Osteoblast (primary cell): Measurements from ENCODE around the gene NTNG2. TPM values are rescaled to one million over a fixed set of nuclear protein-coding genes. Genes with fewer than 3 reads are reported as not detected.
A peak's percentile ranks its signal among the peaks of the same experiment; 100 is the strongest.

Experiments used
- DNase-seq: peaks from one replicate; pipeline ENCODE4 v3.0.0; 2011; ENCODE audit warnings: low spot score, mixed read lengths; ENCODE audit not compliant: insufficient read length; ENCODE audit errors: missing footprints
- H2AFZ ChIP-seq: 2 replicates; pipeline ENCODE4 v1.6.0; 2011; ENCODE audit warnings: mild to moderate bottlenecking, low read length
- H3K27ac ChIP-seq: 2 replicates; pipeline ENCODE4 v1.5.1; 2011; ENCODE audit warnings: mild to moderate bottlenecking, low read depth, low read length, moderate library complexity
- H3K27me3 ChIP-seq: 2 replicates; pipeline ENCODE4 v1.6.0; 2012; ENCODE audit warnings: mild to moderate bottlenecking, control low read depth, inconsistent platforms, low read length, moderate library complexity; ENCODE audit not compliant: insufficient read depth
- H3K36me3 ChIP-seq: 2 replicates; pipeline ENCODE4 v1.5.1; 2011; ENCODE audit warnings: mild to moderate bottlenecking, low read length, control low read depth, moderate library complexity; ENCODE audit not compliant: insufficient read depth
- H3K4me1 ChIP-seq: 2 replicates; pipeline ENCODE4 v1.5.1; 2011; ENCODE audit warnings: mild to moderate bottlenecking, low read length, control low read depth, moderate library complexity; ENCODE audit not compliant: insufficient read depth
- H3K4me2 ChIP-seq: 2 replicates; pipeline ENCODE4 v1.6.0; 2011; ENCODE audit warnings: mild to moderate bottlenecking, low read length; ENCODE audit not compliant: insufficient read depth
- H3K4me3 ChIP-seq: fragments of 200-600 bp; sonication (generic); 3 replicates; pipeline ENCODE4 v1.5.1; 2012; ENCODE audit warnings: mild to moderate bottlenecking, low read length, inconsistent platforms; ENCODE audit not compliant: insufficient read depth
- H3K79me2 ChIP-seq: 2 replicates; pipeline ENCODE4 v1.6.0; 2012; ENCODE audit warnings: mild to moderate bottlenecking, low read length, control low read depth, inconsistent platforms; ENCODE audit not compliant: insufficient read depth
- H3K9me3 ChIP-seq: 2 replicates; pipeline ENCODE4 v1.5.1; 2011; ENCODE audit warnings: low read depth, low read length, control low read depth
- H4K20me1 ChIP-seq: 2 replicates; pipeline ENCODE4 v1.6.0; 2012; ENCODE audit warnings: mild to moderate bottlenecking, low read length, control low read depth; ENCODE audit not compliant: insufficient read depth
- total RNA-seq: library from RNA; depleted of rRNA; stranded (reverse); fragments of >200 nt; gene quantifications from 2 replicates; pipeline ENCODE4 v1.2.3, GENCODE V29; 2012
- TF ChIP-seq, protein P1 (sequence below): IDR thresholded peaks from 2 replicates; pipeline ENCODE4 v1.5.1; 2011; ENCODE audit warnings: mild to moderate bottlenecking, low read depth, low read length, moderate library complexity; ENCODE audit errors: extremely low read depth

Gene NTNG2
- total RNA-seq, 1 donor: 9.4 TPM

DNA sequence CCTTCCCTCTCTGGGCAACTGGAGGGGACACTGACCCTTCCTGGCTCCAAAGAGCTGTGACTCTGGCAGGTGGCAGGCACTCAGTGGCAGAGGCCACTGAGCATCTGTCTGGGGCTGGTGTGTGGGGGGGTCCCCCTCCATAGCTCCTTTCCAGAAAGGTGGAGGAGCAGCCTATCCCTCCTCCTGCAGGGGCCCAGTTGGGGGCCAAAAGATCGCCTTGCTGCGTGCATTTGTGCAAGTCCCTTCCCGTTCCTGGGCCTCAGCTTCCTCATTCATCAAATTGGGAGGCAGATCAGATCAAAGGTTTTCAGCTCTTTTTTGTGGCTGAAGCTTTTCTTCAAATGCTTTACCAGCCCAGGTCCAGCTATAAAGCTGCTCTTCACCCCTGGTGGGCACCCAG, 77.7 kb downstream of the NTNG2 start:
- Histone ChIP-seq H2AFZ (no peak overlapping the region), H4K20me1 (peaks cover 4% of the 10 kb centered on the region), H3K4me2 (no peak overlapping the region), H3K79me2 (no peaks in the 10 kb centered on the region), H3K4me3 (no peak overlapping the region), H3K4me1 (peaks cover 11% of the 10 kb centered on the region), H3K9me3 (no peaks in the 10 kb centered on the region), H3K36me3 (no peaks in the 10 kb centered on the region), H3K27ac (no peak overlapping the region), H3K27me3 (peaks cover 31% of the 10 kb centered on the region)
- peak; percentile 71 for DNase-seq
- TF ChIP-seq, protein P1, sequence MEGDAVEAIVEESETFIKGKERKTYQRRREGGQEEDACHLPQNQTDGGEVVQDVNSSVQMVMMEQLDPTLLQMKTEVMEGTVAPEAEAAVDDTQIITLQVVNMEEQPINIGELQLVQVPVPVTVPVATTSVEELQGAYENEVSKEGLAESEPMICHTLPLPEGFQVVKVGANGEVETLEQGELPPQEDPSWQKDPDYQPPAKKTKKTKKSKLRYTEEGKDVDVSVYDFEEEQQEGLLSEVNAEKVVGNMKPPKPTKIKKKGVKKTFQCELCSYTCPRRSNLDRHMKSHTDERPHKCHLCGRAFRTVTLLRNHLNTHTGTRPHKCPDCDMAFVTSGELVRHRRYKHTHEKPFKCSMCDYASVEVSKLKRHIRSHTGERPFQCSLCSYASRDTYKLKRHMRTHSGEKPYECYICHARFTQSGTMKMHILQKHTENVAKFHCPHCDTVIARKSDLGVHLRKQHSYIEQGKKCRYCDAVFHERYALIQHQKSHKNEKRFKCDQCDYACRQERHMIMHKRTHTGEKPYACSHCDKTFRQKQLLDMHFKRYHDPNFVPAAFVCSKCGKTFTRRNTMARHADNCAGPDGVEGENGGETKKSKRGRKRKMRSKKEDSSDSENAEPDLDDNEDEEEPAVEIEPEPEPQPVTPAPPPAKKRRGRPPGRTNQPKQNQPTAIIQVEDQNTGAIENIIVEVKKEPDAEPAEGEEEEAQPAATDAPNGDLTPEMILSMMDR: no peak

DNA sequence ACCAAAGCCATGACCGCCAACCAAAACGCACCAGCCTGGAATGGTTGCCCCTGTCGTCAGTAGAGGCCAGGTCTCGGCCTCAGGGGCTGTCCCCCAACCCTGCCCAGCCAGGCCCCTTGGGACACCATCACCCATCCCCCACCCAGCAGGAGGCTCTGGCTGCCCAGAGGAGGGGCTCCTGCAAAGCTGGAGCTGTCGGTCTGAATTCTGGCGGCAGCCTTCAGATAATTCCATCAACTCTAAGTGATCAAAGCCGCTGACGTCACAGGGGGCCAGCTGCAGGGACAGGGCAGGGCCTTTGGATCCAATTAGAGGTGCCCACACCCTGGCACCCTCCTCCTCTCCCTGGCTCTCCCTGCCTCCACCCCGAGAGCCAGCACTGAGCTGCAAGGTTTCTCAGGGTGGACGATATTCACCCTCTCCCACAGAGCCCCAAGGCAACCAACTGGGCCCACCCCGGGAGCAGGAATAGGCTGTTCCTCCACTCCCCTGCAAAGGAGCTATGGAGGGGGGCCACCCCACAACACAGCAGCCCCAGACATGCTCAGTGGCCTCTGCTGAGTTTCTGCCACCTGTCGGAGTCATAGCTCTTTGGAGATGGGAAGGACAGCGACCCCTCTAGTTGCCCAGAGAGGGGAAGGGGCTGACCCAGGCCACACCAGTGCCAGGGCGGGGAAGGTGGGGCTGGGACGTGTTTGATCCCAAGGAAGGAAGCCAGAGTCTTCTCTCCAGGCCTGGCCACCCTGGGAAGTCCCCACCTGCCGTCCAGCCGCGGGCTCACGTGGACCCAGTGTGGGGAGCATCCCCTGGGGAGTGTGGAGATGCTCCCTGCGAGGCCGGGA, 78.4 kb downstream of the NTNG2 start:
- peak overlapping the region; percentile 87 for H3K4me2 ChIP-seq
- TF ChIP-seq, protein P1: no peak

DNA sequence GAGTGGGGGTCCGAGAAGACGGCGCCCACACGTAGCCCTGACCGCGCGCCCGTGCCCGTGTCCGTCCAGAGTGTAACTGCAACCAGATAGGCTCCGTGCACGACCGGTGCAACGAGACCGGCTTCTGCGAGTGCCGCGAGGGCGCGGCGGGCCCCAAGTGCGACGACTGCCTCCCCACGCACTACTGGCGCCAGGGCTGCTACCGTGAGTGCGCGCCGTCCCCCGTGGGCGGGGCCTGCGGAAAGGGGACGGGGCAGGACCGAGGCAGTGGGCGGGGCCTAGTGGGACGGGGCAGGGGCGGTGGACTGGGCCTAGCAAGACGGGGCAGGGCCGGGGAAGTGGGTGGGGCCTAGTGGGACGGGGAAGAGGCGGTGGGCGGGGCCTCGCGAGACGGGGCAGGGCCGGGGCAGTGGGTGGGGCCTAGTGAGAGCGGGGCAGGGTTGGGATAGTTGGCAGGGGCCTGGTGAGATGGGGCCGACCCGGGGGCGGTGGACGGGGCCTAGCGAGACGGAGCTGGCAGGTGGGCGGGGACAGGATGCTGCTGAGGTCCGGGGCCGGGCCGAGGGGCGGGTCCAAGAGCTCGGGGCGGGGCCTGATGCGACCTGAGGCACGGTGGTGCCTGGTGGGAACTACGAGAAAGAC, 79.1 kb downstream of the NTNG2 start:
- peak overlapping the region; percentile 73 for H3K4me3 ChIP-seq
- no peaks in the 10 kb centered on the region for H3K36me3 ChIP-seq
- no peaks in the 10 kb centered on the region for H3K9me3 ChIP-seq
- peak overlapping the region; percentile 62 for H2AFZ ChIP-seq
- H3K79me2 ChIP-seq: no peaks in the 10 kb centered on the region
- TF ChIP-seq, protein P1: no peak
- peaks cover 4% of the 10 kb centered on the region for H4K20me1 ChIP-seq
- H3K27ac ChIP-seq: no peak overlapping the region
- peaks cover 22% of the 10 kb centered on the region for H3K4me1 ChIP-seq
- DNase-seq: peak; percentile 98
- H3K4me2 ChIP-seq: peak overlapping the region; percentile 87
- H3K27me3 ChIP-seq: peaks cover 24% of the 10 kb centered on the region

More for the DNA sequence above, 78.4 kb downstream of the NTNG2 start:
- Histone ChIP-seq H4K20me1 (peaks cover 4% of the 10 kb centered on the region), H3K27ac (no peak overlapping the region), H3K4me3 (peak overlapping the region; percentile 52), H2AFZ (no peak overlapping the region), H3K79me2 (no peaks in the 10 kb centered on the region), H3K9me3 (no peaks in the 10 kb centered on the region), H3K4me1 (peaks cover 16% of the 10 kb centered on the region), H3K27me3 (peaks cover 25% of the 10 kb centered on the region), H3K36me3 (no peaks in the 10 kb centered on the region)
- DNase-seq: peak; percentile 72

DNA sequence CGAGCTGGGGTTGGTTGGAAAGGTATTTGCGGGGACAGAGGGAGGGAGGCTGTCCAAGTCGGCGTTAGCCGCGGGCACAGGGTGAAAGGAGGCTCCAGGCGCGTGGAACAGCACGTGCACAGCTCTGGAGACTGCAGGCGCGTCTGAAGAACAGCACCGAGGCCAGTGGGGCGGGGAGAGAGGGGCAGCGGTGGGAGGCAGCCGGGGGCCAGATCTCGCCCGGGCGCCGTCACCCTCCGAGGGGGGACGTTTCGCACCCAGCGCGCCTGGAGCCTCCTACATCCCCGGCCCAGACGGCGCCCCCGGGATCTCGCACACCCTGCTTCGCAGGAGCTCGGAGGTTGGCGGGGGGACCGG, 79.6 kb downstream of the NTNG2 start:
- peaks cover 4% of the 10 kb centered on the region for H4K20me1 ChIP-seq
- no peak overlapping the region for H3K27ac ChIP-seq
- H2AFZ ChIP-seq: peak overlapping the region; percentile 62
- H3K27me3 ChIP-seq: peaks cover 24% of the 10 kb centered on the region
- H3K36me3 ChIP-seq: no peaks in the 10 kb centered on the region
- DNase-seq: no peak
- H3K79me2 ChIP-seq: no peaks in the 10 kb centered on the region
- H3K4me1 ChIP-seq: peaks cover 27% of the 10 kb centered on the region
- H3K4me3 ChIP-seq: peak overlapping the region; percentile 73
- H3K4me2 ChIP-seq: peak overlapping the region; percentile 87
- TF ChIP-seq, protein P1: no peak
- H3K9me3 ChIP-seq: no peaks in the 10 kb centered on the region
